ENCODE measurements around the gene P2RX4.
"Not testable (repeated sequence)": the region's sequence is repeated elsewhere in the genome, so short reads cannot be mapped to it uniquely, and the experiment has no call there.

The P2RX4 gene, protein sequence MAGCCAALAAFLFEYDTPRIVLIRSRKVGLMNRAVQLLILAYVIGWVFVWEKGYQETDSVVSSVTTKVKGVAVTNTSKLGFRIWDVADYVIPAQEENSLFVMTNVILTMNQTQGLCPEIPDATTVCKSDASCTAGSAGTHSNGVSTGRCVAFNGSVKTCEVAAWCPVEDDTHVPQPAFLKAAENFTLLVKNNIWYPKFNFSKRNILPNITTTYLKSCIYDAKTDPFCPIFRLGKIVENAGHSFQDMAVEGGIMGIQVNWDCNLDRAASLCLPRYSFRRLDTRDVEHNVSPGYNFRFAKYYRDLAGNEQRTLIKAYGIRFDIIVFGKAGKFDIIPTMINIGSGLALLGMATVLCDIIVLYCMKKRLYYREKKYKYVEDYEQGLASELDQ

DNA sequence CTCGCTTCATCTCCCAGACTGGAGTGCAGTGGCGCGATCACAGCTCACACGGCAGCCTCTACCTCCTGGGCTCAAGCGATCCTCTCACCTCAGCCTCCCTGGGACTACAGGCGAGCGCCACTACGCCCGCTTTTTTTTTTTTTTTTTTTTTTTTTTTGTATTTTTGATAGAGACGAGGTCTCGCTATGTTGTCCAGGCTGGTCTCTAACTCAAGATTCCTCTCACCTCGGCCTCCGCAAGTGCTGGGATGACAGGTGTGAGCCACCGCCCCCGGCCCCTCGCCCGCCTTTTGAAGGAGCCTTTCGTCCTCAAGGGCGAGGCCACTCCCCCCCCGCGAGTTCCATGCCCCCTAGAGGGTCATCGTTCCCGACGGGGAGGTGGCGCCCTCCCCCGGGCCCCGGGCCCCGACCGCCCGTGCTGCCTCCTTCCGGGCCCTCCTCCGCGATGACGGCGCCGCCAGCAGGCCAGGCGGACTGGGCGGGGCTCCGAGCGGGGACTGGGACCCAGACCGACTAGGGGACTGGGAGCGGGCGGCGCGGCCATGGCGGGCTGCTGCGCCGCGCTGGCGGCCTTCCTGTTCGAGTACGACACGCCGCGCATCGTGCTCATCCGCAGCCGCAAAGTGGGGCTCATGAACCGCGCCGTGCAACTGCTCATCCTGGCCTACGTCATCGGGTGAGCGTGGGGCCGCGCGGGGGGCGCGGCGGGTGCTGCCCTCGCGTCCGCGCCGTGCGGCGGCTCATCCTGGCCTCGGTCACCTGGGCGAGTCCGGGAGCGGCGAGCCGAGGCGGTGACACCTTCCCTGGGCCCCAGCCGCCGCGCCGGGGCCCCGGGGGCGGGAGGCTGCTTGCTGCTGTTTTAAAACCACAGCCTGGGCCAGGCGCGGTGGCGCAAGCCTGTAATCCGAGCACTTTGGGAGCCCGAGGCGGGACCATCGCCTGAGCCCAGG lies at the start of gene P2RX4:
Gene P2RX4, plus strand, starts transcription at position 506 of the 949 bp plus-strand sequence. Its CDS starts 36 bp downstream, at position 542.
- DNase-seq: peak; percentile 80

DNA sequence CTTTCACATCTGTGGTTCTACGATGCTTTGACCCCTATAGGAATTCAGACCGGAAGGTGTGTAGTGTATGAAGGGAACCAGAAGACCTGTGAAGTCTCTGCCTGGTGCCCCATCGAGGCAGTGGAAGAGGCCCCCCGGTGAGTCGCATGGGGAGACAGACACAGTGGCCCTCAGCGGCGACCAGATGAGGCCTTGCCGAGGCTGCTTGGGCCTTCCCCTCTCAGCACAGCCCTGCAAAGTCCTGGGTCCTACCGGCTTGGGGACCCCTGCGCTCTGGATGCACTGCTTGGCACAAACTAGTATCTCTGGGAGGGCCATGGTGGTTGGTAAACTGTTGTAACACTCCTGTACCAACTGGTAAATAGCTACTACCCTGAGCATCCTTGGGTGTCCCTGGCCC lies 47.5 kb upstream of the P2RX4 start:
- DNase-seq: no peak

DNA sequence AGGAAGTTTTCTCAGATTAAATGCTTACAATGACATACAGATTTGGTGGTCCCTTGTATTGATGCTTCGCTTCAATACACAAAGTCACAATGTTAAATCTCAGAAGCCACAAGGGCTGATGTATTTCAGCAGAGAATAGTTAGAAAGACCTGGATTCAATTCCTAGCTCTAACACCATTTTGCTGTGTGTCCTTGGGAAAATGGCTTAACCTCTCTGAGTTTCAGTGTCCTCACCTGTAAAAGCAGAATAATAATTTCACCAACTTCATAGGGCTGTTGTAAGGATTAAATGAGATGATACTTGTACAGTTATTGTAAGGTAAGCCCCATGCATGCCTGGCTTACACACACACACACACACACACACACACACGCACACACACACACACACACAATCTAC lies 46.9 kb upstream of the P2RX4 start:
- no peak for DNase-seq

DNA sequence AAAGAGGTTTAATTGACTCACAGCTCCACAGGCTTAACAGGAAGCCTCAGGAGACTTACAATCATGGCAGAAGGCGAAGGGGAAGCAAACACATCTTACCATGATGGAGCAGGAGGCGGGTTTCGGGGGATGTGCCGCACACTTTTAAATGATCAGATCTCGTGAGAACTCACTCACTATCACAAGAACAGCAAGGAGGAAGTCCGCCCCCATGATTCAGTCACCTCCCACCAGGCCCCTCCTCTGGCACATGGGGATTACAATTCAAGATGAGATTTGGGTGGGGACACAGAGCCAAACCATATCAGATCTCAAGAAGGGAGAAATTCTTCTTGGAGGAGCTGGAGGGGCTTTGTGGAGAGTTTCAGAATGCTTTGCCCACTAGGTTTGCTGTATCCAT lies 45.1 kb upstream of the P2RX4 start:
- DNase-seq: not testable (repeated sequence)

DNA sequence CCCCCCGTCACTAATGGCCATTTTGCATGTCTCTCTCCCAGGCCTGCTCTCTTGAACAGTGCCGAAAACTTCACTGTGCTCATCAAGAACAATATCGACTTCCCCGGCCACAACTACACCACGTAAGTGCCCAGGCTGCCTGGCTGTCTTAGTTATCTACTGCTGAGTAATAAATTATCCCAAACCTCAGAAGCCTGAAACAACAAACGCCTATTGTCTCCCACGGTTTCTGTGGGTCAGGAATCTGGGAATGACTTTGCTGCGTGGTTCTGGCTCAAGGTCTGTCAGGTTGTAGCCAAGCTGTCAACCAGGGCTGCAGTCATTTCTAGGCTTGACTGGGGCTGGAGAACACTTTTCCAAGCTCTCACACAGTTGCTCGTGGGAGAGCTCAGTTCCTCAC lies 44.6 kb upstream of the P2RX4 start:
- DNase-seq: no peak

DNA sequence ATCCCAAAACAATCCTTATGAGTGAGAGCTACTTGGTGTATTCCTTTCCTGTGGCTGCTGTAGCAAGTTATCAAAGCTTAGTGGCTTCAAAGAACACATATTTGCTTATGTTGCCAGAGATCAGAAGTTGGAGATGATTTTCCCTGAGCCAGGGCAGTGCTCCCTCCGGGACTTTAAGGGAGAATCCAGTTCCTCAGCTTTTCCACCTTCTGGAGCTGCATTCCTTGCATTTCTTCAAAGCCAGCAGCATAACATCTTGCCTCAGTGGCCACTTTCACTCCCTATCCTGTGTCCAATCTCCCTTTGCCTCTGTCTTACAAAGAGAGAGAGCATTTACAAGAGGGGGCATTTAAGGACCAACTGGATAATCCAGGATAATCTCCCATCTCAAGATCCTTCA lies 43.6 kb upstream of the P2RX4 start:
- DNase-seq: no peak

DNA sequence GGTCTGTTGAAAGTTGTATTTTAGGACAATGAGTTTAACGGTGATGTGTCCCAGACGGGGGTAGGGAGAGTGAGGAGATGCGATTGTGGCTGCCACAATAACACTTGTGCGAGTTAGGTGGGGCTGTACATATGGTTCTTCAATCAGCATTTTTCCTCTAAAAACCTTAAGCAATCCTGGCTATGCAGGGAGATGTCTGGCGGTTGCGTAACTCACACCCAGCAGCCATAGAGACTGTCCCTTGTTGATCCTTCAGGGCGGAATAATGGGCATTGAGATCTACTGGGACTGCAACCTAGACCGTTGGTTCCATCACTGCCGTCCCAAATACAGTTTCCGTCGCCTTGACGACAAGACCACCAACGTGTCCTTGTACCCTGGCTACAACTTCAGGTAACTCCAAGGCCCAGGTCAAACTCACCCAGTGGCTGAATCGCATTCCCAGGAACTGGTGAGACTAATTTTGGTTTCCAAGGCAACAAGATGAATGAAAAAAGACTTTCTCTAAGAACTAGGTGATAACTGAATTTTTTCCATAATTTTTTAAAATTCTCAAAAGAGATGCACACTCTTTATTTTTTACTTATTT lies 42.6 kb upstream of the P2RX4 start:
- no peak for DNase-seq

DNA sequence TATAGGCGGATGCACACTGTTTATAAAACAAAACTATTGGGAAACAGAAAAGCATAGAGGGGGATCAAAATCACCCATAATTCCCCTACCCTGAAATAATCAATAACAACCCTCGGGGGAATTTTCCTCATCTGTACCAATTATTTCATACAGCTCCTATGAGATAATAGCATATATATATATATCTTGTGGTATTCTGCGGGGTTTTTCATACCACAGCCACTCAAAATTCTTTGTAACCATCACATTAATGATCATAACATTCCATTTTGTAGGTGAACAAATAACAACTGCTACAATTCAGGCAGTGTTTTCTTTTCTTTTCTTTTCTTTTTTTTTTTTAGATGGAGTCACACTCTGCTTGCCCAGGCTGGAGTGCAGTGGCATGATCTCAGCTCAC lies 42.0 kb upstream of the P2RX4 start:
- DNase-seq: no peak

DNA sequence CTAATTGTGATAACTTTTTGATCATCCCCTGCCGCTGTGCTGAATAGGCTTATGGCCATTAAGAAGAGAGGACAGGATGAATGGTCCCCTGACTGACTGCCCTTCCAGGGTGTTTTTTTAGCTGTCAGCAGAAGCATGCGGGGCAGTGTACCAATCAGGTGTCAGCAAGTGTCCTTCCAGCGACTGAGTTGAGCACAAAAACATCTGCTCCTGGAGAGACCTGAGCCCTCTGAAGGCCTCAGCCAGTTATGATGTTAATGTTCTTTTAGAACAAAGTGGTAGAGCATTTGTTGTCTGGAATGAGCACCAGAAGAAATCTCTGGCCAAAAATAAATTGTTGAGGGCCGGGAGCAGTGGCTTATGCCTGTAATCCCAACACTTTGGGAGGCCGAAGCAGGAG lies 39.8 kb upstream of the P2RX4 start:
- DNase-seq: no peak

DNA sequence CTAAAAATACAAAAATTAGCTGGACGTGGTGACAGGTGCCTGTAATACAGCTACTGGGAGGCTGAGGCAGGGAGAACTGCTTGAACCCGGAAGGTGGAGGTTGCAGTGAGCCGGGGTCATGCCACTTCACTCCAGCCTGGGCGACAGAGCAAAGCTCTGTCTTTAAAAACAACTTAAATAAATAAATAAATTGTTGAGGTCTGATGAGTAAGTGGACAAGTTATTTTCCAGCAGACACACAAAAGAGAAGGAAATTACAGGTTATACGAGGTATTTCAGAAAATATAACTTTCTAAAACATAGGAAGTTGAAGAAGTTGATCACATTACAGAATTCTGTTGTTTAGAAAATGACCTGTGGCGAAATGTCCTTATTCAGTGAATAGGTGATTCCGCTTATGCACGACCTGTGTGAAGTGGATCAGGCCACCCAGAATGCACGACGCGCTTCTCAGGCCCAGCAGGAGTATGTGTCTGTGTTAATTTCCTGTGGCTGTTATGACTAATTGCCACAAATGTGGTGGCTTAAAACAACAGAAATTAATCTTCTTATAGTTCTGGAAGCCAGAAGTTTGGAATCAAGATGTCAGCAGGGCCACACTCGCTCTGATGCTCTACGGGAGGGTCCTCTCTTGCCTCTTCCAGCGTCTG lies 39.2 kb upstream of the P2RX4 start:
- no peak for DNase-seq

DNA sequence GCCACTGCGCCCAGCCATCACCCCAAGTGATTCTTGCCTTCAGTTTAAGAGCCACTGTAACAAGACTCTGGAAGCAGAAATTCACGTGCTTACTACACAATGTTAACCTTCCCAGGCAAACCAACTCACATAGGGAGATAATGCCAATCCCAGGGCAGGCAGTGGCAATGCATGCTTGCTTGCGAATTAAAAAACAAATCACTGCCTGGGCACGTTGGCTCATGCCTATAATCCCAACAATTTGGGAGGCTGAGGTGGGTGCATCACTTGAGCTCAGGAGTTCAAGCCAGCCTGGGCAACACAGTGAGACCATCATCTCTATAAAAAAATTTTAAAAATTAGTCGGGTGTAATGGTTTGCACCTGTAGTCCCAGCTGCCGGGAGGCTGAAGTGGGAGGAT lies 37.8 kb upstream of the P2RX4 start:
- DNase-seq: no peak

DNA sequence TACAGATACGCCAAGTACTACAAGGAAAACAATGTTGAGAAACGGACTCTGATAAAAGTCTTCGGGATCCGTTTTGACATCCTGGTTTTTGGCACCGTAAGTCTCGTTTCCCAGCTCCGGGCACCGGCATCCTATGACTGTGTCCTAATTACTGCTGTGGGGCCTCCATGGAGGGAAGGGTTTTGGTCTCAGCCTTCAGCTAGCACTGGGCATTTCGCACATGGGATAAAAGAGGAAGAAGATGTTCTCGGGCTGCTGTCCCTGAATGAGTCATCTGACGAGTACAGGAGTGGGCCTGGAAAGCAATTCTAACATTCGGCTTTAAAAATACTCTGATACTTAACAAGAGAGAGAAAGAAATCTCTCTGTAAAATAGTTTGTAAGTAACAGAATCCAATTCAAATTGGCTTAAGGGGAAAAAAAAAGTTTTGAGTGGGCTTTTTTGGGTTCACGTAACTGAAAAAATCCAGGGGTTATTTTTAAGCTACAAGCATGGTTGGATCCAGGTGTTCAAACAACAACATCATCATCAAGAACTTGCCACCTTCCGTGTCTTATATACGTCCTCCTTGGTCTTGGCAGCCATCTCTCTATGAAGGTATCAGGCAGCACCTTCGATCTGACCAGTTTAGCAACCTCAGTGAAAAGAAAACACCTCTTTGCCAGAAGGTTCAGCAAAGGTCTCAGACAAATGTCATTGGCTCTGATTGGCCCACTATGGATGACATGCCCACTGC lies 34.4 kb upstream of the P2RX4 start:
- DNase-seq: no peak

DNA sequence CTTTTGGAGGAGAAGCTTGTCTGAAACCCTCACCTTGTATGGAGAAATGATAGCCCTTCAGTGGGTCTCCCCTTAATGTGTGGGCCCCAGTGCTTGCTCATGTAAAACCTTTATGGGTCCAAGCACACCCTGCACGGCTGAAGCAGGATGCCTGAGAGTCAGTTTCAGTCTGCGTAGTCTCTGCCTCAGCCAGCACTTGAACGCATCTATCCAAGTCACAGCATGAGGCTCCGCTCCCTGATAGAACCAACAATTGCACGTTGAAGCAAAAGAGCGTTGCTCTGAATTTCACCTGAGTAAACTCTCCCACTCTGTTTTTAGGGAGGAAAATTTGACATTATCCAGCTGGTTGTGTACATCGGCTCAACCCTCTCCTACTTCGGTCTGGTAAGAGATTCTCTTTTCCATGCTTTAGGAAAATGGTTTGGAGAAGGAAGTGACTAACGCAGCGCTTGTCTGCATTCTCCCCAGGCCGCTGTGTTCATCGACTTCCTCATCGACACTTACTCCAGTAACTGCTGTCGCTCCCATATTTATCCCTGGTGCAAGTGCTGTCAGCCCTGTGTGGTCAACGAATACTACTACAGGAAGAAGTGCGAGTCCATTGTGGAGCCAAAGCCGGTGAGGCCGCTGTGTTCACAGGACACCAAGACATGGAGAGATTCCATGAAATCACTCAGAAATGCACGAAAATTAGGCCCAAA lies 33.0 kb upstream of the P2RX4 start:
- no peak for DNase-seq

DNA sequence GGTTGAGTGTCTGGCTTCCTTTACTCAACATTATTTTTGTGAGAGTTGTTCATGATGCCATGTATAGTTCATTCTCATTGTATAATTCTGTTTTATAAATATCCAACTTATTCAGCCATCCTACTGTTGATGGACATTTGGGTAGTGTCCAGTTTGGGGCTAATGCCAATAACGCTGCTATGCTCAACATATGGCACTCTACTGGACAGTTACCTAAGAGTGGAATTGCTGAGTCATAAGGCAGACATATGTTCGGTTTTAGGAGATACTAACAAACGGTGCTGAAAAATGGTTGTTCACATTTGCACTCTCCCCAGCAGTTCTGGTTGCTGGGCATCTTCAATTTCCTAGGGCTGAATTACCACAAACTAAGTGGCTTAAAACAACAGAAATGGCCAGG lies 28.7 kb upstream of the P2RX4 start:
- DNase-seq: no peak

DNA sequence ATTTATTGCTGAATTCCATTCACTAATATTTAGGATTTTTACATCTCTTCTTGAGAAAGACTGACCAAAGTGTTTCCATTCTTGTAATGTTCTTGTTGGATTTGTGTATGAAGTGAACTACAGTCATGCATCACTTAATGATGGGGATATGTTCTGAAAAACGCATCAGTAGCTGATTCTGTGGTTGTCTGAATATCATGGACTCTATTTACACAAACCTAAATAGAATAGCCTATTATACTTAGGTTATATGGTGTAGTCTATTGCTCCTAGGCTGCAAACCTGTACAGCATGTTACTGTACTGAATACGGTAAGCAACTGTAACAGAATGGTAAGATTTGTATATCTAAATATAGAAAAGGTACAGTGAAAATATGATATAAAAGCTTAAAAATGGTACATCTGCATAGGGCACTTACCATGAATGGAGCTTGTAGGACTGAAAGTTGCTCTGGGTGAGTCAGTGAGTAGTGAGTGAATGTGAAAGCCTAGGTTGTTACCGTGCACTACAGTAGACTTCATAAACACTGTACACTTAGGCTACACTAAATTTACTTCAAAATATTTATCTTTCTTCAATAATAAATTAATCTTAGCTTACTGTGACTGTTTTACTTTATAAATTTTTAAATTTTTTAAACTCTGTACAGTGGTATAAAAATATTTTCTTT lies 27.6 kb upstream of the P2RX4 start:
- no peak for DNase-seq

DNA sequence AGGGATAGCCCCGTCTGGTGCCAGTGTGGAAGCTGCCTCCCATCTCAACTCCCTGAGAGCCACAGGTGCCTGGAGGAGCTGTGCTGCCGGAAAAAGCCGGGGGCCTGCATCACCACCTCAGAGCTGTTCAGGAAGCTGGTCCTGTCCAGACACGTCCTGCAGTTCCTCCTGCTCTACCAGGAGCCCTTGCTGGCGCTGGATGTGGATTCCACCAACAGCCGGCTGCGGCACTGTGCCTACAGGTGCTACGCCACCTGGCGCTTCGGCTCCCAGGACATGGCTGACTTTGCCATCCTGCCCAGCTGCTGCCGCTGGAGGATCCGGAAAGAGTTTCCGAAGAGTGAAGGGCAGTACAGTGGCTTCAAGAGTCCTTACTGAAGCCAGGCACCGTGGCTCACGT lies 25.5 kb upstream of the P2RX4 start:
- DNase-seq: no peak

DNA sequence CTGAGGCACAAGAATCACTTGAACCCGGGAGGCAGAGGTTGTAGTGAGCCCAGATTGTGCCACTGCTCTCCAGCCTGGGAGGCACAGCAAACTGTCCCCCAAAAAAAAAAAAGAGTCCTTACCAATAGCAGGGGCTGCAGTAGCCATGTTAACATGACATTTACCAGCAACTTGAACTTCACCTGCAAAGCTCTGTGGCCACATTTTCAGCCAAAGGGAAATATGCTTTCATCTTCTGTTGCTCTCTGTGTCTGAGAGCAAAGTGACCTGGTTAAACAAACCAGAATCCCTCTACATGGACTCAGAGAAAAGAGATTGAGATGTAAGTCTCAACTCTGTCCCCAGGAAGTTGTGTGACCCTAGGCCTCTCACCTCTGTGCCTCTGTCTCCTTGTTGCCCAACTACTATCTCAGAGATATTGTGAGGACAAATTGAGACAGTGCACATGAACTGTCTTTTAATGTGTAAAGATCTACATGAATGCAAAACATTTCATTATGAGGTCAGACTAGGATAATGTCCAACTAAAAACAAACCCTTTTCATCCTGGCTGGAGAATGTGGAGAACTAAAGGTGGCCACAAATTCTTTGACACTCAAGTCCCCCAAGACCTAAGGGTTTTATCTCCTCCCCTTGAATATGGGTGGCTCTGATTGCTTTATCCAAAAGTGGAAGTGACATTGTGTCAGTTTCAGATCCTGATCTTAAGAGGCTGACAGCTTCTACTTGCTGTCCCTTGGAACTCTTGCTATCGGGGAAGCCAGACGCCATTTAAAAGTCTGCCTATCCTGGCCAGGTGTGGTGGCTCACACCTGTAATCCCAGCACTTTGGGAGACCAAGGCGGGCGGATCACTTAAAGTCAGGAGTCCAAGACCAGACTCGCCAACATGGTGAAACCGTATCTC lies 24.7 kb upstream of the P2RX4 start:
- DNase-seq: no peak

DNA sequence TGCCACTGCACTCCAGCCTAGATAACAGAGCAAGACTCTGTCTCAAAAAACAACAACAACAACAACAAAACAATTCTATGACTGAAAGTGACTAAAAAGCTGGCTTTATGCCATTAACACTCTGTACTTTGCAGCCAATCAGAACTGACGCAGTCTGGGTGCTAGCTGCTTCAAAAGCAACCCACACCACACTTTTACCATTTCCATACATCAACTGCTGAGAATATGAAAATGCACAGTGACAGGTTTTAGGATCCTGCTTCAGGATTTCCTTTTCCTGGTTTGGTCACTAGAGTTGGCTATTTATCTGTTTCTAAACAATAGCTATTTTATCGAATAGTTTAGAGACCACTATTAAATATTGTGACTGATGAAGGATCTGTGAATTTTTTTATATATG lies 23.1 kb upstream of the P2RX4 start:
- no peak for DNase-seq

DNA sequence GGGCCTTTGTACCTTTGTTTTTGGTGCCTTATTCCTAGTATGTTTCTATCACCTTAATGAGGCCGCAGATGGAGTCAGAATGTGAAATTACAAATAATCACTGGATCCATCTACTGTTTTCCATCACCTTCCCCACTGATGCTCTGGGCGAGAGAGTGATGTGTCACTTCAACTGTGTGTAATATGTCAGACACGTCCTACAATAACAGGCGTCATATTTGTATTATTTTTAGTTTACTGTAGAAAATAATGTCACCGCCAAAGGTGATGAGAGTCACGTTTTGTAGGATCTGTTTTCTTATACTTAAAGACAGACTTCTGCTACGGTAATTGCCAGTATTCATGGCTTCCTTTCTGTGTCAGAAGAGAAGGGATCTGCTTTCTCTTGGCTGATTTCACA lies 22.4 kb upstream of the P2RX4 start:
- DNase-seq: no peak

DNA sequence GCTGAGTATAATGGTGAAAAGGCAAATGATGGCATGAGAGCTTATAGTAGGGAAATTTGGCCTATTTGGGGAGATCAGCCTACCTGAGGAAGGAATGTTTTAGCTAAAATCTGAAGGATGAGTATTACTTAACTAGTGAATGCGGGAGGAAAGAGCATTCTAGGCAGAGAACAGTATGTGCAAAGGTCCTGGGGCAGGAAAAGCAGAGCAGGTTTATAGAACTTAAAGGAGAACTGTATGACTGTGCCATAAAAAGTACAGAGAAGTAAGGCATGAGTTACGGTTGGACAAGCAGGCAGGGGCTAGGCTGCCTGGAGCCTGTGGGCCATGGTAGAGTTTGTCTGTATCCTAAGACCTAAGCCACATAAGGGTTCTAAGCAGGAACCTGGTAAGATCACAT lies 21.7 kb upstream of the P2RX4 start:
- DNase-seq: no peak

Measured in NCI-H1436 (cell line).